IPS DF 19.7 (cell line): ENCODE measurements around the gene PLXNC1.

Source experiments
- DNase-seq: peaks from one replicate; pipeline ENCODE4 v3.0.0-alpha.2; 2013; ENCODE audit warnings: low read depth, low spot score

The PLXNC1 gene

DNA sequence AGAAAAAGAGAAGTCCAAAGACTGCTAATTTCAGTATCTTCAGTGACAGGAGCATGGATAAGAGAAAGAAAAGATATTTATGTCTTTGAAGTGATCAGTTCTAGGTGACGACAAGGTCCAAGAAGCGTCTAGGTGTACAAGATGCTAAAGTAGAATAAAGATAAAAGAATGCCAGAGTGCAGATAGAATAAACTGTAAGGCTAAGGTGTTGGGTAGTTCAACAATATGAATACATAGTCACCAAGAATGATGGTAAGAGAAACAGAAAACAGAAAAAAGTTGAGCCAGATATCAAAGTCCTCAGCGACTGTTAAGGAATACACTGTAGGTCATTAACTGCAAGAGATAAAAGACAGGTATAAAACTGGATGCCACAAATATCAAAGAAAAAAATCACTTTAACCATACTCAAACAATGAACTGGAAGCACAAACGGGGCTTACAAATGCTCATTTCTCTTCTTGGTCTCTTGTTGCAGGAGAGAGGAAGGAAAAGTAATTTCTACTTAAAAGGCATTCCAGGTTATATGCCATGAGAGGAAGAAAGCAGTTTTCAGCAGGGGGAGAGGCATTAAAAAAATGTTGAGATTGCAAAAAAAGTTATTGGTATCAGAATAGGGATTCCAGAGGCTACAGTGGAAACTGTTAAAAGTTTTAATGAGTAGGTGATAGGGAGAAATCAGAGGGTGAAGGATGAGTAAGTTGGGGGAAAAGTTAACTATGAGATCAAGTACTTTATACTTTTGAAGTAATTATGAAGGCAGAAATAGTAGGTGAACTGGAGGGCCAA is 189.8 kb downstream of the PLXNC1 start:
- no peak for DNase-seq

DNA sequence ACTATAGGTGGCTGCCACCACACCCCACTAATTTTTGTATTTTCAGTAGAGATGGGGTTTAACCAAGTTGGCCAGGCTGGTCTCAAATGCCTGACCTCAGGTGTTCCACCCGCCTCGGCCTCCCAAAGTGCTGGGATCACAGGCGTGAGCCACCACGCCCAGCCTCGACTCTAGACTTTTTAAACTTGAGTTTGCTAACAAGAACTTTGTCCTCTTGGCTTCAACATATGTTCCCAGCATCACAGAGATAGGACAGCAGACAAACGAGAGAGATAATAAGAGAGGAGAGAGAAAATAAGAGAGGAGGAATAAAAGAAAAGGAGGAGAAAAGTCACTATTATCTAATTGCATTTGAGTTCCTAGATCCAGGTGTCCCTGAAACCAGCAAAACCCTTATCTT is 192.2 kb downstream of the PLXNC1 start:
- DNase-seq = no peak

DNA sequence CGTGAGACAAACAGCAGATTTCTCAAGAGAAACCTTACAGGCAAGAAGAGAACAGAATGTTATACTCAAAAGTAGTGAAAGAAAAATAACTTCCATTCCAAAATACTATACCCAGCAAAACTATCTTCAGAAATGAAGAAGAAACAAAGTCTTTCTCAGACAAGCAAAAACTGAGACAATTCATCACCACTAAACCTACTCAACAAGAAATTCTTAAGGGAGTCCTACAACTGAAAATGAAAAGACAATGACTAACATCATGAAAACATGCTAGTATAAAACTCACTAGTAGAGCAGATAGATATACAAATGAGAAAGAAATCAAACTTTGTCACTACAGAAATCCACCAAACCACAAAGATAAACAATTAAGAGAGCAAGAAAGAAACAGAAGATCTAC is 204.8 kb downstream of the PLXNC1 start:
- DNase-seq = no peak
